ENCODE measurements around the gene PGAM1.

DNA sequence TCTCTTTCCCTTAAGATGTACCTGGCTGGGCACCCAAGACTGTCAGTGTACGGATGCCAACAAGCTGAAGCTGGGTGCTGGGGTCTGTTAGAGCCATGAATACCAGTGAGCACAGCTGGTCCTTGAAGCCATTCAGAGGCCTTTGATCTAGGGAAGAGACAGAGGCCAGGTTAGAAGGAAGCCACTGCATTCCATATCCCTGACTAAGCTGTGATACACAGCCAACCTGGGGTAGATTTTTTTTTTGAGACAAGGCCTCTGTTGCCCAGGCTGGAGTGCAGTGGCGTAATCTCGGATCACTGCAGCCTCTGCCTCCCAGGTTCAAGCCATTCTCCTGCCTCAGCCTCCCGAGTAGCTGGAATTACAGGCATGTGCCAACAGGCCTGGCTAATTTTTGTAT lies 40.8 kb downstream of the PGAM1 start:
- TF ChIP-seq, protein P1, sequence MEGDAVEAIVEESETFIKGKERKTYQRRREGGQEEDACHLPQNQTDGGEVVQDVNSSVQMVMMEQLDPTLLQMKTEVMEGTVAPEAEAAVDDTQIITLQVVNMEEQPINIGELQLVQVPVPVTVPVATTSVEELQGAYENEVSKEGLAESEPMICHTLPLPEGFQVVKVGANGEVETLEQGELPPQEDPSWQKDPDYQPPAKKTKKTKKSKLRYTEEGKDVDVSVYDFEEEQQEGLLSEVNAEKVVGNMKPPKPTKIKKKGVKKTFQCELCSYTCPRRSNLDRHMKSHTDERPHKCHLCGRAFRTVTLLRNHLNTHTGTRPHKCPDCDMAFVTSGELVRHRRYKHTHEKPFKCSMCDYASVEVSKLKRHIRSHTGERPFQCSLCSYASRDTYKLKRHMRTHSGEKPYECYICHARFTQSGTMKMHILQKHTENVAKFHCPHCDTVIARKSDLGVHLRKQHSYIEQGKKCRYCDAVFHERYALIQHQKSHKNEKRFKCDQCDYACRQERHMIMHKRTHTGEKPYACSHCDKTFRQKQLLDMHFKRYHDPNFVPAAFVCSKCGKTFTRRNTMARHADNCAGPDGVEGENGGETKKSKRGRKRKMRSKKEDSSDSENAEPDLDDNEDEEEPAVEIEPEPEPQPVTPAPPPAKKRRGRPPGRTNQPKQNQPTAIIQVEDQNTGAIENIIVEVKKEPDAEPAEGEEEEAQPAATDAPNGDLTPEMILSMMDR (IDR thresholded peaks at IDR 0.05; ENCODE audit: insufficient read depth, low read length, poor library complexity, severe bottlenecking), result no peak
- TF ChIP-seq EZH2phosphoT487 (conservative IDR thresholded peaks at IDR 0.05; ENCODE audit: low read length), result no peak

All from SU-DHL-6 (cell line).